Raji (cell line): ENCODE data around the gene RAET1G.

Experiments used
- POLR2A ChIP-seq: IDR thresholded peaks from 2 replicates; pipeline ENCODE4 v1.6.1; 2011; ENCODE audit warnings: low read depth, low read length, control low read depth; ENCODE audit not compliant: insufficient read depth

RAET1G gene

GRCh38 chr6:149925253-149925973 lies 2.5 kb upstream of the RAET1G start:
- no peak for TF ChIP-seq POLR2A

GRCh38 chr6:149924933-149925252 lies 2.0 kb upstream of the RAET1G start:
- no peak for TF ChIP-seq POLR2A

GRCh38 chr6:149924206-149924932 lies 1.4 kb upstream of the RAET1G start:
- TF ChIP-seq POLR2A = no peak

GRCh38 chr6:149923327-149923986 lies 536 bp upstream of the RAET1G start:
- no peak for TF ChIP-seq POLR2A

GRCh38 chr6:149921361-149921760 lies 1.6 kb downstream of the RAET1G start:
- TF ChIP-seq POLR2A = no peak

- no peak for TF ChIP-seq POLR2A
These were observed 3.1 kb downstream of the RAET1G start for GRCh38 chr6:149919834-149920225.

- TF ChIP-seq POLR2A = no peak
These were observed 4.6 kb downstream of the RAET1G start for GRCh38 chr6:149918151-149918905.

GRCh38 chr6:149917679-149918078 lies 5.2 kb downstream of the RAET1G start:
- TF ChIP-seq POLR2A = no peak

GRCh38 chr6:149915970-149916865 lies 6.7 kb downstream of the RAET1G start:
- no peak for TF ChIP-seq POLR2A

GRCh38 chr6:149913540-149914240 lies 9.2 kb downstream of the RAET1G start:
- TF ChIP-seq POLR2A = no peak

GRCh38 chr6:149913085-149913484 lies 9.8 kb downstream of the RAET1G start:
- TF ChIP-seq POLR2A = no peak

GRCh38 chr6:149910721-149911151 lies 12.2 kb downstream of the RAET1G start:
- TF ChIP-seq POLR2A = no peak

- no peak for TF ChIP-seq POLR2A
These were observed 13.0 kb downstream of the RAET1G start for GRCh38 chr6:149909701-149910470.
